ENCODE results near the gene HSP90AB1. TPM values are rescaled to one million over a fixed set of nuclear protein-coding genes. Genes with fewer than 3 reads are reported as not detected.

HSP90AB1 gene
- total and polyA plus RNA-seq, 11 donors: 375 to 1,040 (median 857) TPM

GRCh38 chr6:44203955-44204354 lies 42.9 kb upstream of the HSP90AB1 start:
- Histone ChIP-seq H3K27me3 (no peaks in the 10 kb centered on the region), H3K36me3 (no peaks in the 10 kb centered on the region), H3K27ac (peak overlapping the region in 5 of 12 donors; percentile 66 to 76 (median 72)), H3K4me3 (no peak overlapping the region), H3K4me1 (peaks cover 2 to 29% (median 16%) of the 10 kb centered on the region in 12 donors), H3K9me3 (no peaks in the 10 kb centered on the region)
- ATAC-seq (no peak), DNase-seq (no peak)
- TF ChIP-seq CTCF (IDR thresholded peaks at IDR 0.05) (no peak), POLR2A (IDR thresholded peaks at IDR 0.05) (no peak)
- intact Hi-C loops (cut with DNase I): no loop called here
- WGBS, 4 donors: 94 to 98% (median 95%) methylated on average over 6 of the region's 6 CpGs

- Histone ChIP-seq H3K27me3 (no peaks in the 10 kb centered on the region), H3K4me3 (no peak overlapping the region)
- DNase-seq: no peak
Measured at GRCh38 chr6:44207966-44208365, 38.9 kb upstream of the HSP90AB1 start.

GRCh38 chr6:44211284-44211683 lies 35.6 kb upstream of the HSP90AB1 start:
- ATAC-seq: no peak
- Histone ChIP-seq H3K27ac (no peak overlapping the region), H3K27me3 (no peaks in the 10 kb centered on the region), H3K4me1 (peaks cover 0 to 5% (median 3%) of the 10 kb centered on the region in 12 donors), H3K36me3 (no peaks in the 10 kb centered on the region), H3K9me3 (no peaks in the 10 kb centered on the region), H3K4me3 (no peak overlapping the region)
- intact Hi-C loops (cut with DNase I): loop anchor here in 1 of 10 donors (5.0 kb wide), 1 partner anchor 34 kb away; no protein-coding TSS in a partner anchor
- no peak for DNase-seq
- WGBS, 4 donors: 88 to 97% (median 91%) methylated on average over 3 of the region's 3 CpGs
- TF ChIP-seq CTCF (IDR thresholded peaks at IDR 0.05): no peak
- TF ChIP-seq POLR2A (IDR thresholded peaks at IDR 0.05): no peak

More at GRCh38 chr6:44207966-44208365, 38.9 kb upstream of the HSP90AB1 start:
- Histone ChIP-seq H3K27ac (no peak overlapping the region), H3K36me3 (no peaks in the 10 kb centered on the region), H3K9me3 (no peaks in the 10 kb centered on the region), H3K4me1 (peaks cover 2 to 8% (median 6%) of the 10 kb centered on the region in 12 donors)
- ATAC-seq: no peak
- 94 to 97% (median 95%) methylated on average over 6 of the region's 6 CpGs for WGBS, 4 donors
- intact Hi-C loops (cut with DNase I): no loop called here
- no peak for TF ChIP-seq CTCF (IDR thresholded peaks at IDR 0.05)
- no peak for TF ChIP-seq POLR2A (IDR thresholded peaks at IDR 0.05)

- ATAC-seq (no peak), DNase-seq (no peak)
- no peaks in the 10 kb centered on the region for H3K36me3 ChIP-seq
- TF ChIP-seq CTCF (IDR thresholded peaks at IDR 0.05) (no peak), POLR2A (IDR thresholded peaks at IDR 0.05) (no peak)
- intact Hi-C loops (cut with DNase I): loop anchor here in 1 of 10 donors (5.0 kb wide), 1 partner anchor 37 kb away; no protein-coding TSS in a partner anchor
- H3K4me3 ChIP-seq: no peak overlapping the region
- WGBS, 4 donors: 88 to 96% (median 94%) methylated on average over 6 of the region's 6 CpGs
- H3K4me1 ChIP-seq: peaks cover 0 to 36% (median 29%) of the 10 kb centered on the region in 12 donors
- no peak overlapping the region for H3K27ac ChIP-seq
- no peaks in the 10 kb centered on the region for H3K27me3 ChIP-seq
- H3K9me3 ChIP-seq: no peaks in the 10 kb centered on the region
Measured at GRCh38 chr6:44214307-44214706, 32.6 kb upstream of the HSP90AB1 start.

All from heart left ventricle (tissue), 16 donors.